H1 (cell line): ENCODE results near the gene HSH2D. TPM values are rescaled to one million over a fixed set of nuclear protein-coding genes. Genes with fewer than 3 reads are reported as not detected.
A peak's percentile ranks its signal among the peaks of the same experiment; 100 is the strongest.

Experiments
- CTCF ChIA-PET: fragments of 300-600 bp; sonication (Branson Sonifier 250); formaldehyde crosslinking; loops from one replicate; lab custom pipeline; 2021; ENCODE audit not compliant: partially characterized antibody; lab: Charles Lee
- POLR2A ChIA-PET: fragments of 300-600 bp; sonication (Branson Sonifier 250); formaldehyde crosslinking; loops from one replicate; lab custom pipeline; 2021; ENCODE audit warnings: inconsistent platforms; ENCODE audit not compliant: partially characterized antibody; lab: Charles Lee
- DNase-seq, 2 experiments: peaks; one replicate each; pipeline versions ENCODE4 v3.0.0 to v3.0.0-alpha.2; 2010 to 2022; ENCODE audit warnings: low spot score in 2 of 2, low read depth in 1 of 2, mixed read lengths in 1 of 2
- FAIRE-seq: peaks from 2 replicates; lab custom pipeline; 2011; peaks lifted over from hg19 to GRCh38; lab: Jason Lieb, UNC
- H2AFZ ChIP-seq: 2 replicates; pipeline ENCODE4 v1.8.1; 2012; ENCODE audit warnings: low read length, inconsistent platforms
- H2AK5ac ChIP-seq: 2 replicates; pipeline ENCODE4 v1.6.1; 2013; ENCODE audit warnings: low read depth, low read length
- H2BK120ac ChIP-seq: replicated peaks from 2 replicates; pipeline ENCODE3; 2013; ENCODE audit warnings: low read depth, low read length, inconsistent platforms
- H2BK12ac ChIP-seq: 2 replicates; pipeline ENCODE4 v1.6.1; 2013; ENCODE audit warnings: low read depth, low read length
- H2BK15ac ChIP-seq: 2 replicates; pipeline ENCODE4 v1.6.1; 2013; ENCODE audit warnings: low read length
- H2BK20ac ChIP-seq: 2 replicates; pipeline ENCODE4 v1.6.1; 2013; ENCODE audit warnings: low read length
- H2BK5ac ChIP-seq: 2 replicates; pipeline ENCODE4 v1.6.1; 2013; ENCODE audit warnings: low read depth, low read length
- H3K14ac ChIP-seq: 2 replicates; pipeline ENCODE4 v1.6.1; 2013; ENCODE audit warnings: inconsistent platforms; ENCODE audit not compliant: insufficient read length
- H3K18ac ChIP-seq: 2 replicates; pipeline ENCODE4 v1.6.1; 2013; ENCODE audit warnings: low read length; ENCODE audit errors: extremely low read depth
- H3K23ac ChIP-seq: 2 replicates; pipeline ENCODE4 v1.6.1; 2013; ENCODE audit warnings: inconsistent platforms; ENCODE audit not compliant: insufficient read length
- H3K23me2 ChIP-seq: 2 replicates; pipeline ENCODE4 v1.6.1; 2013; ENCODE audit warnings: low read depth, low read length
- H3K27ac ChIP-seq: 2 replicates; pipeline ENCODE4 v1.6.1; 2011; ENCODE audit warnings: low read depth, low read length, inconsistent platforms
- H3K27me3 ChIP-seq, 4 experiments: replicated peaks in 1 of 4; 1 replicate in 1 of 4; 2 replicates in 3 of 4; pipeline versions ENCODE4 v1.6.1 to v1.8.1; 2011 to 2013; ENCODE audit warnings: low read length in 3 of 4, mild to moderate bottlenecking in 3 of 4, inconsistent platforms in 2 of 4, mixed read lengths in 2 of 4, moderate library complexity in 1 of 4; ENCODE audit not compliant: control insufficient read depth in 3 of 4, insufficient read depth in 3 of 4; ENCODE audit errors: extremely low read depth in 1 of 4
- H3K36me3 ChIP-seq, 4 experiments: 2 replicates each; pipeline versions ENCODE4 v1.6.1 to v1.8.1; 2011 to 2013; ENCODE audit warnings: mild to moderate bottlenecking in 4 of 4, low read length in 3 of 4, moderate library complexity in 2 of 4, control low read depth in 1 of 4, inconsistent platforms in 1 of 4; ENCODE audit not compliant: insufficient read depth in 4 of 4, control insufficient read depth in 2 of 4
- H3K4ac ChIP-seq: replicated peaks from 2 replicates; pipeline ENCODE3; 2013; ENCODE audit warnings: low read length, low read depth, mixed read lengths, inconsistent platforms; ENCODE audit not compliant: insufficient read length
- H3K4me1 ChIP-seq, 4 experiments: replicated peaks in 1 of 4; 1 replicate in 1 of 4; 2 replicates in 3 of 4; pipeline versions ENCODE4 v1.6.1 to v1.8.1; 2011 to 2013; ENCODE audit warnings: low read length in 3 of 4, inconsistent platforms in 2 of 4, mixed read lengths in 1 of 4; ENCODE audit not compliant: insufficient read depth in 4 of 4, control insufficient read depth in 3 of 4
- H3K4me2 ChIP-seq, 2 experiments: 2 replicates each; pipeline versions ENCODE4 v1.6.1 to v1.8.1; 2011 to 2013; ENCODE audit warnings: low read depth in 2 of 2, low read length in 2 of 2, control low read depth in 1 of 2, inconsistent platforms in 1 of 2, mild to moderate bottlenecking in 1 of 2; ENCODE audit not compliant: insufficient read depth in 1 of 2
- H3K4me3 ChIP-seq, 4 experiments: fragments of 200-600, 300-600 bp in 1 of 4; sonication (generic), shearing (Covaris generic), sonication (Bioruptor Twin) in 1 of 4; 2 replicates each; pipeline versions ENCODE4 v1.5.1 to v1.8.1; 2011 to 2016; ENCODE audit warnings: low read length in 4 of 4, low read depth in 3 of 4, control low read depth in 2 of 4, inconsistent platforms in 2 of 4, mild to moderate bottlenecking in 2 of 4, mixed read lengths in 1 of 4, moderate library complexity in 1 of 4; ENCODE audit not compliant: insufficient read depth in 2 of 4; ENCODE audit errors: extremely low read depth in 1 of 4
- H3K56ac ChIP-seq: replicated peaks from 2 replicates; pipeline ENCODE3; 2013; ENCODE audit warnings: low read depth, mild to moderate bottlenecking, mixed read lengths, low read length, inconsistent platforms; ENCODE audit not compliant: insufficient read length
- H3K79me1 ChIP-seq: 2 replicates; pipeline ENCODE4 v1.6.1; 2013; ENCODE audit warnings: low read depth, low read length, control low read depth
- H3K79me2 ChIP-seq, 2 experiments: 2 replicates each; pipeline versions ENCODE4 v1.6.1 to v1.8.1; 2012 to 2013; ENCODE audit warnings: low read length in 2 of 2, mild to moderate bottlenecking in 2 of 2, inconsistent platforms in 1 of 2; ENCODE audit not compliant: insufficient read depth in 2 of 2, control insufficient read depth in 1 of 2
- H3K9ac ChIP-seq, 4 experiments: replicated peaks in 1 of 4; 1 replicate in 1 of 4; 2 replicates in 3 of 4; pipeline versions ENCODE4 v1.6.1 to v1.8.1; 2011 to 2013; ENCODE audit warnings: low read depth in 3 of 4, low read length in 3 of 4, control low read depth in 2 of 4, mild to moderate bottlenecking in 2 of 4, moderate library complexity in 2 of 4, inconsistent platforms in 1 of 4; ENCODE audit errors: extremely low read depth in 1 of 4
- H3K9me3 ChIP-seq, 2 experiments: 2 replicates each; pipeline versions ENCODE4 v1.6.1 to v1.8.1; 2012 to 2013; ENCODE audit warnings: mild to moderate bottlenecking in 2 of 2, moderate library complexity in 2 of 2, control low read depth in 1 of 2, inconsistent platforms in 1 of 2, low read depth in 1 of 2, low read length in 1 of 2, mixed read lengths in 1 of 2; ENCODE audit not compliant: insufficient read depth in 2 of 2
- H4K20me1 ChIP-seq, 2 experiments: replicated peaks in 1 of 2; 2 replicates each; pipeline versions ENCODE3 to v1.8.1; 2011 to 2013; ENCODE audit warnings: inconsistent platforms in 2 of 2, low read length in 2 of 2, mild to moderate bottlenecking in 1 of 2; ENCODE audit not compliant: insufficient read depth in 2 of 2, control insufficient read depth in 1 of 2
- H4K5ac ChIP-seq: 2 replicates; pipeline ENCODE4 v1.6.1; 2013; ENCODE audit warnings: low read length, low read depth, mixed read lengths, inconsistent platforms; ENCODE audit not compliant: insufficient read length
- H4K8ac ChIP-seq: 2 replicates; pipeline ENCODE4 v1.8.0; 2013; ENCODE audit warnings: mild to moderate bottlenecking, moderate library complexity, low read length, inconsistent platforms; ENCODE audit not compliant: insufficient read depth; ENCODE audit errors: extremely low read depth
- H4K91ac ChIP-seq: replicated peaks from 2 replicates; pipeline ENCODE3; 2013; ENCODE audit warnings: low read length, mixed read lengths, inconsistent platforms; ENCODE audit not compliant: insufficient read length
- CHD2 ChIP-seq: IDR thresholded peaks from 2 replicates; pipeline ENCODE4 v1.6.1; 2012; ENCODE audit warnings: low read length, improper control_type of control experiment
- CTCF ChIP-seq, 3 experiments: IDR thresholded peaks; 1 replicate in 2 of 3; 2 replicates in 1 of 3; pipeline versions ENCODE4 v1.5.1 to v1.6.1; 2011; ENCODE audit warnings: low read length in 3 of 3, mild to moderate bottlenecking in 3 of 3, inconsistent platforms in 2 of 3, low read depth in 1 of 3, moderate library complexity in 1 of 3; ENCODE audit not compliant: insufficient read depth in 1 of 3; ENCODE audit errors: control extremely low read depth in 1 of 3
- WGBS, 2 experiments: shearing (Covaris generic) in 1 of 2; methylation state at CpG; one replicate each; pipeline versions ENCODE4 v1.1.6 to v1.1.7; 2013 to 2015; ENCODE audit warnings: low lambda C conversion rate in 2 of 2, mixed read lengths in 2 of 2, inconsistent platforms in 1 of 2, low coverage in 1 of 2, missing lambda C conversion rate in 1 of 2; ENCODE audit not compliant: insufficient replicate concordance in 2 of 2, insufficient coverage in 1 of 2, insufficient read length in 1 of 2; ENCODE audit errors: extremely low coverage in 1 of 2, missing lambda C conversion rate in 1 of 2; 5-methylcytosine and 5-hydroxymethylcytosine counted together
- polyA plus RNA-seq, 7 experiments: library from polyadenylated mRNA; depleted of rRNA in 3 of 7; stranded (reverse) in 5 of 7; unstranded in 2 of 7; fragments of >200 nt in 5 of 7; fragments of 200-250 nt in 2 of 7; gene quantifications; 1 replicate in 5 of 7; 2 replicates in 1 of 7; 4 replicates in 1 of 7; pipeline versions ENCODE4 v1.2.1 to v1.2.3, GENCODE V29; 2011 to 2013; ENCODE audit warnings: missing spikeins in 2 of 7, mixed read lengths in 2 of 7
- total RNA-seq: library from RNA; stranded (reverse); fragmentation: NEBNext Ultra II Directional; extraction: Animal tissue kit (Norgen Biotek cat#: 25700); gene quantifications from 2 replicates; pipeline ENCODE4 v1.2.1, GENCODE V29; 2021

HSH2D gene
- total and polyA plus RNA-seq, 2 of the 8 experiments (the other 6 are each of a cell fraction or from before 2014, with no cell fraction given): 0.67 to 1.6 TPM

DNA sequence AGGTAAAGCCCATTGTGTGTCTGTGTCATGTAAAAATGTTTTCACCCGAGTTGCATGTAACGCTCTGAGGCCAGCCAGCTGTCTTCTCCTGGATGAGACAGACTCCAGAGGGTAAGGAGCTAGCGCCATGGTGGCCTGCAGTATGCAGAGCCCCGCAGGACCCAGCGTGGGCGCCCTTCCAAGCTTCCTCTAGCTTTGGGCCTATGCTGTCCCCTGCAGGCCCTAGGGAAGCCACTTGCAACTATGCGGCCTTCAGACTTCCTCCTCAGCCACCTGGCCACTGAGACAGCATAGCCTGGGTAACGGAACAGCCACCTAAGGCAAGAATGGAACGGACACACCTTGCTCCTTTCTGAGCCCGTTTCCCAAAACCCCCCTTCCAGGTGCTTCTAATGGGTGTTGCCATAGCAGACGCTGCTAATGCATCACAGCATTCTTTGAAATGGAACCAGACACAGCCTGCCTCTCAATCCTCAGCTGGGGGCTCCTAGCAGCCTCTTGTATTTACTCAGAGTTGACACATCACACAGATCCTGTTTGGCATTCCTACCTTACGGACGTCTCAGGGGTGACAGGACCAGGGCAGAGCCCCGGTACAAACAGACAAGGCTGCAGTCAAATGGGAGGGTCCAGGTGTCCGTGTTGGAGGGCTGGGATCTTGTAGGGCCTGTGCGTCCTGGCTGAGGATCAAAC, 47.9 kb downstream of the HSH2D start:
- no peak for TF ChIP-seq CHD2
- TF ChIP-seq CTCF (IDR thresholded peaks at IDR 0.05; ENCODE audit: control extremely low read depth in 1 of 3, insufficient read depth in 1 of 3, low read depth in 1 of 3, low read length in 3 of 3): peak in 1 of 3 experiments; percentile 35; a peak in 2 of 4 replicates
- Histone ChIP-seq H3K23ac (no peak overlapping the region), H3K9ac (no peak overlapping the region), H3K56ac (no peak overlapping the region), H2AFZ (no peak overlapping the region), H3K23me2 (no peaks in the 10 kb centered on the region), H3K9me3 (no peaks in the 10 kb centered on the region), H2BK20ac (no peak overlapping the region), H3K79me2 (peaks cover 0 to 13% of the 10 kb centered on the region in 2 experiments; a peak in 3 of 4 replicates), H4K20me1 (peaks cover 2 to 9% of the 10 kb centered on the region in 2 experiments), H3K4me2 (no peak overlapping the region), H4K91ac (no peak overlapping the region), H3K27me3 (no peaks in the 10 kb centered on the region), H2BK120ac (no peak overlapping the region), H3K4me3 (no peak overlapping the region), H3K4ac (no peak overlapping the region), H3K18ac (no peak overlapping the region), H4K8ac (no peak overlapping the region), H4K5ac (no peak overlapping the region), H3K4me1 (peaks cover 0 to 2% (median 0%) of the 10 kb centered on the region in 4 experiments; a peak in 1 of 7 replicates), H3K79me1 (peaks cover 10% of the 10 kb centered on the region), H3K36me3 (peaks cover 7 to 34% (median 18%) of the 10 kb centered on the region in 4 experiments), H3K14ac (no peak overlapping the region), H2BK15ac (no peak overlapping the region), H2BK5ac (no peak overlapping the region), H2BK12ac (no peak overlapping the region), H3K27ac (no peak overlapping the region), H2AK5ac (no peak overlapping the region)
- no peak for FAIRE-seq
- DNase-seq: no peak
- 87% methylated on average over 16 of the region's 16 CpGs; no CpG with 5 or more reads in 1 of the 2 experiments for WGBS, 2 experiments
- ChIA-PET CTCF (interaction anchor here (1.1 to 2.0 kb wide), 4 partner anchors 11 to 149 kb away, joined by 3 to 4 read pairs (median 4); no protein-coding TSS in a partner anchor), POLR2A (interaction anchor here (2.1 kb wide), 1 partner anchor 41 kb away, joined by 5 read pairs; no protein-coding TSS in a partner anchor)
